Activated T-helper 2 cell treated with anti-CD3 and anti-CD28 coated beads, Interferon-gamma antibody, Interleukin-2, Interleukin-4, amounts not matched to agents 10 μg/mL and 5 μg/mL and 100 μg/mL, durations not matched to agents 14 hours and 24 hours and 36 hours (primary cell): ENCODE data around the gene DOC2B. TPM values are rescaled to one million over a fixed set of nuclear protein-coding genes. Genes with fewer than 3 reads are reported as not detected.

Source experiments
- DNase-seq: peaks from one replicate; pipeline ENCODE4 v3.0.0; 2021; ENCODE audit warnings: low spot score
- H3K27ac Mint-ChIP-seq: one replicate; pipeline ENCODE4 v1.8.0; 2021; ENCODE audit warnings: mixed read lengths
- H3K27me3 Mint-ChIP-seq: one replicate; pipeline ENCODE4 v1.8.0; 2021; ENCODE audit warnings: low read depth, mixed read lengths
- H3K36me3 Mint-ChIP-seq: one replicate; pipeline ENCODE4 v1.8.0; 2021; ENCODE audit warnings: low read depth, mixed read lengths
- H3K4me1 Mint-ChIP-seq: one replicate; pipeline ENCODE4 v1.8.0; 2021; ENCODE audit warnings: low read depth, mixed read lengths
- H3K4me3 Mint-ChIP-seq: one replicate; pipeline ENCODE4 v1.8.0; 2021; ENCODE audit warnings: low read depth, mild to moderate bottlenecking, moderate library complexity, mixed read lengths
- H3K9me3 Mint-ChIP-seq: one replicate; pipeline ENCODE4 v1.8.0; 2021; ENCODE audit warnings: mixed read lengths
- intact Hi-C: fragments of 100-400 bp; cut with micrococcal nuclease; formaldehyde crosslinking; loops from one replicate; pipeline ENCODE4 v1.15.1; 2023
- total RNA-seq: library from RNA; stranded (reverse); gene quantifications from 2 replicates; pipeline ENCODE4 v1.2.3, GENCODE V29; 2022

The DOC2B gene
- total RNA-seq, 1 donor from 2014 or later, result 0.37 TPM

DNA sequence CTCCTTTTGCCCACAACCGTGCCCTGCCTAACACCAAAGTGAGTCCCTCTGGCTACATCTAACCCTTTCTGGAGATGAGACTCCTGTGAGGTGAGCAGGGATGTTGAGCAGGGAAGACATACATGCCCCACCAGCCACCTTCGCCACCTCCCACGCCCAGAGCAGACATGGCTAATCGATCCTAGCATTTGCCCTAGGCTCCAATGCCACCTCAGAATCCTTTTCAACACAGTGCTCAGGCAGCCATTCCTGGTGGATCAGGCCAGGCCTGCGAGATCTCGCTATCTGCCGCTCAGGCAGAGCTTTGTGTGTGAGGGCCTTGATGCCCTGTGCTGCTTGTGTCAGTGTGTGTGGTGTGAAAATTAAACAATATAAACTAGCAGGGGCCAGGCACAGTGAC is 23.1 kb downstream of the DOC2B start:
- Mint-ChIP-seq H3K27me3 (no peaks in the 10 kb centered on the region), H3K27ac (no peak overlapping the region), H3K9me3 (no peaks in the 10 kb centered on the region), H3K4me3 (no peak overlapping the region), H3K4me1 (no peaks in the 10 kb centered on the region), H3K36me3 (no peaks in the 10 kb centered on the region)
- no peak for DNase-seq
- intact Hi-C loops, result no loop called here

DNA sequence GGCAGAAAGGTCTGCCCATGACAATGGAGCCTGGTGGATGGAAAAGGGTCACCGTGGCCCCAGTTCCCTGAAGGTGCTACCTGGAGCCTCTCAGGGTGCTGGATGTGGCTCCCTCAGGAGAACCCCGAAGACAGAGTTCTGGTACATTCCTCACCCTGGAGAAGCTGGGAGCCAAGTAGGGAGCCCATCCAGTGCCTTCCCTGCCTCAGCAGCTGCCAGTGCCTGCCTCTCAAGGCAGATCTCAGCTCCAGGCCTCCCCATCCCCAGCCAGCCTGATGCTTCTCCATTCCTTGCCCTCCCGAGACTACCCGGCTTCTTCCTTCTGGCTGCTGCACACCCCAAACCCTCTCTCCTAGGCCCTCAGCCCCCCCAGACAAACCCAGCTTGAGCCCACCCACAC is 23.5 kb downstream of the DOC2B start:
- H3K27me3 Mint-ChIP-seq, result no peaks in the 10 kb centered on the region
- H3K27ac Mint-ChIP-seq, result no peak overlapping the region
- H3K9me3 Mint-ChIP-seq, result no peaks in the 10 kb centered on the region

DNA sequence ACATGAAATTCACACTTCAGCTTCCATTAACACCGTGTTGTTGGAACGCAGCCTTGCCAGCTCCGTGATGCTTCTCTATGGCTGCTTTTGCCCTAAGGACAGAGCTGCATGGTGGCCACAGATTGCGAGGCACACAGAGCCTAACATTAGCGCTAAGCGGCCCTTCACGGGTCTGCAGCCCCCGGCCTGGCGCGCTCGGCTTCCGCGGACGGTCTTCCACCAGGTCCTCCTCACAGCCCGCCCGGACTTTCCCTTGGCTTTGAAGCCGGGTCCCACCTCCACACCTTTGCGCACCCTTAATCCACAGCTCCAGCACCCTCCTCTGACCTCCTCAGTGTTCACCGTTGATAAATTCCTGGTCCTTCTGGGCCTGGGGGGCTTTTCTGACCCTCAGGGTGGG is 24.5 kb downstream of the DOC2B start:
- no peaks in the 10 kb centered on the region for H3K36me3 Mint-ChIP-seq
- H3K9me3 Mint-ChIP-seq, result no peaks in the 10 kb centered on the region
- intact Hi-C loops, result no loop called here
- no peak overlapping the region for H3K27ac Mint-ChIP-seq
- no peak for DNase-seq
- H3K4me3 Mint-ChIP-seq, result no peak overlapping the region
- H3K27me3 Mint-ChIP-seq, result no peaks in the 10 kb centered on the region
- H3K4me1 Mint-ChIP-seq, result no peaks in the 10 kb centered on the region

More for the DNA sequence above, 23.5 kb downstream of the DOC2B start:
- Mint-ChIP-seq H3K4me3 (no peak overlapping the region), H3K36me3 (no peaks in the 10 kb centered on the region), H3K4me1 (no peaks in the 10 kb centered on the region)
- DNase-seq, result no peak
- intact Hi-C loops, result no loop called here

DNA sequence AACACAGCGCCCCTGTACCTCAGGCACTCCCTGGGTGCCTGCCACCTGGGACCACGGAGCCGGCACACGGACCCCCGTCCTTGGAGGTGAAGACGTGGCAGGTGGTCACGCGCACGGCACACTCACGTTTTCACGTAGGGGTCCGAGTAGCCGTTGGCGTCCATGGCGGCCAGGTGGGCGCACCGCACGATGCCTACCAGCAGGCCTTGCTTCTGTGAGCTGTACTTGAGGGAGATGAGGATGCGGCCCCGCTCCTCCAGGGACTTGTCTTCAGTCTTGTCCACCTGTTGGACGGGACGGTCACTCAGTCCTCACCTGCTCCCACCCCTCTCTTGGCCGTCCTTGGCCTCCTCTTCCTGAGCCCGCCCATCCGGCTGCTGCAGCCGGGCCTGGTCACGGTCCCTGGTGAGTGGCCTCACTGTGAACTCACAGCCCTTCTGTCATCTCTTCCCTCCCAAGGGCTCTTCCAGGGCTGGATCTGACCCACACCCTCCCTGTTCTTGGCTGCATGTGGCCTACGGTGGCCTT is 25.3 kb downstream of the DOC2B start:
- no peaks in the 10 kb centered on the region for H3K36me3 Mint-ChIP-seq
- no peaks in the 10 kb centered on the region for H3K4me1 Mint-ChIP-seq
- H3K9me3 Mint-ChIP-seq, result no peaks in the 10 kb centered on the region
- H3K27ac Mint-ChIP-seq, result no peak overlapping the region
- no peak overlapping the region for H3K4me3 Mint-ChIP-seq
- no peak for DNase-seq
- no peaks in the 10 kb centered on the region for H3K27me3 Mint-ChIP-seq
- intact Hi-C loops, result no loop called here

DNA sequence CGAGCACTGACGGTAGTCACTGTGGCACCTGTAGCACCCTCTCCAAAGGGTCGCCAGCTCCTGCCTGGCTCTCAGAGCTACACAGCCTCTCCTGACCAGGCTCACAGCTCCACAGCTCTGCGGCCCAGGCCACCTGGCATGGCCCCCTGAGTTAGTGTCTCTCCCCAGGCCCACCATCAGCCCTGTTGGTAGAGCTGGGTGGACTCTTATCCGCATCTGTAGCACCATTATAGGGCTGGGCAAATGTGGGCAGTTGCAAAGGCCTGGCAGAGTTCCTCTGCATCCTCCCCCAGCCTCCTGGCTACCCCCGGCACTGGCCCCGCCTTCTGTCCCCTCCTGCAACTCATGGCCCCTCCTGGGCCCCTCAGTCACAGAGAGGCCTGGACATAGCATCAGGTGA is 25.9 kb downstream of the DOC2B start:
- H3K27ac Mint-ChIP-seq, result no peak overlapping the region
- H3K4me1 Mint-ChIP-seq, result no peaks in the 10 kb centered on the region
- no peaks in the 10 kb centered on the region for H3K9me3 Mint-ChIP-seq
- no peaks in the 10 kb centered on the region for H3K36me3 Mint-ChIP-seq
- DNase-seq, result no peak
- intact Hi-C loops, result no loop called here
- no peak overlapping the region for H3K4me3 Mint-ChIP-seq
- H3K27me3 Mint-ChIP-seq, result no peaks in the 10 kb centered on the region

DNA sequence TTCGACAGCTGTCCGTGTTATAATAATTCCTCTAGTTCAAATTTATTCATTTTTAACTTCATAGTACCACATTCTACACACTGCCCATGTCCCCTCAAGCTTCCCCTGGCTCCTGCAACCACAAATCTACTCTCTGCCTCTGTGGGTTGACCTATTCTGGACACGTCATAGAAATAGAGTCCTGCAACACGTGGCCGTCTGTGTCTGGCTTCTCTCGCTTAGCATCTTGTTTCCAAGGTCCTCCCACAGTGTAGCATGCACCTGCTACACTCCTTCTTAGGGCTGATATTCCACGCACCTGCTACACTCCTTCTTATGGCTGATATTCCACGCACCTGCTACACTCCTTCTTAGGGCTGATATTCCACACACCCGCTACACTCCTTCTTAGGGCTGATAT is 27.6 kb downstream of the DOC2B start:
- no peak overlapping the region for H3K27ac Mint-ChIP-seq
- no peaks in the 10 kb centered on the region for H3K27me3 Mint-ChIP-seq
- intact Hi-C loops, result no loop called here
- H3K4me3 Mint-ChIP-seq, result no peak overlapping the region
- H3K36me3 Mint-ChIP-seq, result no peaks in the 10 kb centered on the region
- DNase-seq, result no peak
- H3K4me1 Mint-ChIP-seq, result no peaks in the 10 kb centered on the region
- no peaks in the 10 kb centered on the region for H3K9me3 Mint-ChIP-seq

DNA sequence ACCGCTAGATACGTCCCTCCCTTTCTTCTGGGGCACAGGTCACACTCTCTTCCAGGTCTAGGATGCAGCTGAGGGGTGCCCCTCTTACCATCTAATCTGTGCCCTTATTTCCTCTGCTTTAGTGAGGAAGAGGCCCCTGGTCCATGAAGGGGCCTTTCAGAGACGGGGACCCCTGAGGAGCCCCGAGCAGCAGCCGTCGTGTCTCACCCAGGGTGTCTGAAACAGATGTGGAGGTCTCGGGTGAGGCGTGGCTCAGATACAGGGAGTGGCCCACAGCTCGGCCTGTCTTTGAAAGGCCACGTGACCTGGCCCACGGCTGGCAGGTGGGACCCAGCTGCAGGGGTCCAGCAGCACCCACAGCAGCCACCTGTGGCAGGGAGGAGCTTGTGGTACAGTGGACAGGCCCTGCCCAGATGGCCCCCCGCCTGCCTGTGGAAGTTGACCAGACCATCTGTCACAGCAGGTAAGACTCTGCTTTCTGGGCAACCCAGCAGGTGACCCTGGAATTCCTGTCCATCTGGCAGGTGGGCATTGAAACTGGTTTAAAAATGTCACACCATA is 28.5 kb downstream of the DOC2B start:
- no peak overlapping the region for H3K27ac Mint-ChIP-seq
- DNase-seq, result no peak
- H3K27me3 Mint-ChIP-seq, result no peaks in the 10 kb centered on the region
- no peak overlapping the region for H3K4me3 Mint-ChIP-seq
- intact Hi-C loops, result no loop called here
- H3K9me3 Mint-ChIP-seq, result no peaks in the 10 kb centered on the region
- no peaks in the 10 kb centered on the region for H3K36me3 Mint-ChIP-seq
- no peaks in the 10 kb centered on the region for H3K4me1 Mint-ChIP-seq

DNA sequence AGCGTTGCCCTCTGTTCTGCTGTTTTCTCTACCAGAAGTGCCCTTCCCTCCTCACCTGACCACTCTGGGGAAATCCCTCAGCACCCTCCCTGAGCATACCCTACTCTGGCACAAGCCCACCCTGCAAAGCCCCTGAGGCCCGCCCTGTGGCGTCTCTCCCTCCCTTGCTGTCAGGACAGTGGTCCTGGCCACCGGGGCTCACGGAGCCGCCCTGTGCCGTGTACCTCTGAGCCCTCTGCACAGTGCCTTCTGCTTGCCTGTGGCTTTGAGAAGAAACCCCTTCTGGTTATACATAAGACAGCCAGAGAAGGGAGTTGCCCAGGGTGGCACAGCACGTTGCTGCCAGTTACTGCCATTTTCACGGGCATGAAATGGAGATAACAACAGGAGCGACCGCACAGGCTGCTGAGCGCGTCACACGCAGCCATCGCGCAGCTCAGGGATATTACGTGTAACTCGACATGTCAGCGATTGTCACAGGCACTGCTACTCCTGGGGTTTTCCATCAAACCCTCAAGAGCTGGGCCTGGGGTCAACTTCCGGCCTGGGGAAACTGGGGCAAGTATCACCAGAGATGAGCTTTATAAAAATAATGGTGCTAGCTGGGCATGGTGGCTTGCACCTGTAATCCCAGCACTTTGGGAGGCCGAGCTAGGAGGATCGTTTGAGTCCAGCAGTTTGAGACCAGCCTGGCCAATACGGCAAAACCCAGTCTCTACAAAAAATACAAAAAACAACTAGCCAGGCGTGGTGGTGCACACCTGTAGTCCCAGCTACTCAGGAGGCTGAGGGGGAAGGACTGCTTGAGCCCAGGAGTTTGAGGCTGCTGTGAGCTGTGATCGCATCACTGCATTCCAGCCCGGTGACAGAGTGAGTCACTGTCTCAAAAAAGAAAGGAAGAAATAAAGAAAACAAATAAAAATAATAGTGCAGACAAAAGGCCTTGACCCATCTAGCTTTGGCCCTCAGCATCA is 29.3 kb downstream of the DOC2B start:
- no peaks in the 10 kb centered on the region for H3K9me3 Mint-ChIP-seq
- no peak for DNase-seq
- no peak overlapping the region for H3K27ac Mint-ChIP-seq
- H3K4me1 Mint-ChIP-seq, result no peaks in the 10 kb centered on the region
- intact Hi-C loops, result no loop called here
- H3K36me3 Mint-ChIP-seq, result no peaks in the 10 kb centered on the region
- no peaks in the 10 kb centered on the region for H3K27me3 Mint-ChIP-seq
- H3K4me3 Mint-ChIP-seq, result no peak overlapping the region

DNA sequence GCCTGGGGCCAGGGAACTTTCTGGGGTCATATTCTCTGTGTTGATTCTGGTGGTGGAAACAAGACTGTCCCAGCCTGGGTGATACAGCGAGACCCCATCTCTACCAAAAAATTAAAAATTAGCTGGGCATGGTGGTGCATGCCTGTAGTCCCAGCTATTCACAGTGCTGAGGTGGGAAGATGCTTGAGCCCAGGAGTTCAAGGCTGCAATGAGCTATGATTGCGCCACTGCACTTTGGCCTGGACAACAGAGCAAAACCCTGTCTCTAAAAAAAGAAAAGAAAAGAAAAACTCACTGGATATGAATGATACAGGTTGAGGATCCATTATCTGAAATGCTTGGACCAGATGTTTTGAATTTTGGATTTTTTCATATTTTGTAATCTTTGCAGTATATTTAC is 30.4 kb downstream of the DOC2B start:
- intact Hi-C loops, result no loop called here
- H3K9me3 Mint-ChIP-seq, result no peaks in the 10 kb centered on the region
- no peak overlapping the region for H3K27ac Mint-ChIP-seq
- H3K4me3 Mint-ChIP-seq, result no peak overlapping the region
- no peak for DNase-seq
- H3K4me1 Mint-ChIP-seq, result no peaks in the 10 kb centered on the region
- no peaks in the 10 kb centered on the region for H3K36me3 Mint-ChIP-seq
- H3K27me3 Mint-ChIP-seq, result no peaks in the 10 kb centered on the region

DNA sequence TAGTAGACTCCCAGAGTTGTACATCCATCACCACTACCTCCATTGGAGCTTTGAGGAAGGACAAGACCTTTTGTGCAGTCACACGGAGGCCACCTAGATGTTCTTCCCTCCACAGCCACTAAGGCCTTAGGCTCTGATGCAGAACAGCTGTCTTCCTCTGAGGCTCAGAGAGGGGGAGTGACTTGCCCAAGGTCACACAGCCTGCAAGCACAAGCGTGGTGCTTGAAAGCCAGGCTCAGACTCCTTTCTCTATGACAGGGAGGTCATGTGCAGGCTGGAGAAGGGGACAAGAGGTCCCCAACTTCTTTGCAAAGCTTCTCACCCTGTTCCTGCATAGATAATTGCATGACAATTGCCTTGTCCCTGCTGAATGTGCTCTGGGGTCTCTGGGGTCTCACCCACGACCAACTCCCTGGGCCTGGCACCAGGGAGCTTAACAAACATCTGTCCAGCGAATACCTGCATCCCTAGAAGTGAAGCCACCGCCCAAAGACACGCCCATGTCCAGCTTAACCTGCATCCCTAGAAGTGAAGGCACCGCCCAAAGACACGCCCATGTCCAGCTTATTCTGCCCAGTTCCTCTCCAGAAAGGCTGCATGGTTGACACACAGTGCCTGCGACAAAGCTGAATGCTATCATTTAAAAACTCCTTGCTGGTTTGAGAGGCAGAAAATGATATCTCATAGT is 31.4 kb downstream of the DOC2B start:
- Mint-ChIP-seq H3K4me1 (no peaks in the 10 kb centered on the region), H3K4me3 (no peak overlapping the region), H3K27me3 (no peaks in the 10 kb centered on the region), H3K36me3 (no peaks in the 10 kb centered on the region), H3K27ac (no peak overlapping the region), H3K9me3 (no peaks in the 10 kb centered on the region)
- intact Hi-C loops, result no loop called here
- DNase-seq, result no peak

DNA sequence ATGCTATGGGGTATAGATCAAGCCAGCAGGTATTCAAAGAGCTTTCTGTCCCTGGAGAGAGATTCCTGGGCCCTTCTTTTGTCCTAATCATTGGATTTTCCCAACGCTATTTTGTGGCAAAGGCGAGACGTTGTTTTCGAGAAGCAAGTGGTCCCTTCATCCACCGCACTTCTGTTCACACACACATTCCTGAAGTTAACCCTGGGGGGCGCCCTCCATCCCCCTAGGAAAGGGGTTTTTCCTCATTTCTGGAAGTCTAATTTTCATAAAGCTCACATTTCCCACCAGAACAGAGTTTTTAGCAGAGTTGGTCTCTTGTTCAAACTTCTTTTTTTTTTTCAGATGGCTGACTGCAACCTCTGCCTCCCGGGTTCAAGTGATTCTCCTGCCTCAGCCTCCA is 32.2 kb downstream of the DOC2B start:
- H3K27ac Mint-ChIP-seq, result no peak overlapping the region
- no peaks in the 10 kb centered on the region for H3K36me3 Mint-ChIP-seq
- H3K27me3 Mint-ChIP-seq, result no peaks in the 10 kb centered on the region
- H3K9me3 Mint-ChIP-seq, result no peaks in the 10 kb centered on the region
- no peak for DNase-seq
- intact Hi-C loops, result no loop called here
- H3K4me3 Mint-ChIP-seq, result no peak overlapping the region
- no peaks in the 10 kb centered on the region for H3K4me1 Mint-ChIP-seq

DNA sequence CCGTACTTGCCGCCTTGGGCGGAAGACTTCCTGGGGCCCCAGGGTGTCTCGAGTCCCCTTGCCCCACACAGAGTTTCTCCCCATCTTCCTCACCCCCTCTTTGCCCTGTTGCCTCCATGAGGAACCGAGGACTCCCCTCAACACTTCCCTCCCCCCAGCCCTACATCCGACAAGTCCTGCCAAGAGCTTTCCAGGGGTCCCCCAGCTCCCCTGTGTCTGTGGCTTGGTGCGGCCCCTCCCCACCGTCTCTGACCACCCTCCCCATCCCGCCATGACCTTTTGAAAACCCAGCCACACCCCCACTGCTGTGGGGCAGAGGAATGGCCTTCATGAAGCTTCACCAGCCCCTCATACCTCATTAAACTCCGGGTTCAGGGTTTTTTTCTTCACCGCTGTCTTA is 32.7 kb downstream of the DOC2B start:
- Mint-ChIP-seq H3K9me3 (no peaks in the 10 kb centered on the region), H3K36me3 (no peaks in the 10 kb centered on the region), H3K27me3 (no peaks in the 10 kb centered on the region), H3K4me1 (no peaks in the 10 kb centered on the region), H3K27ac (no peak overlapping the region), H3K4me3 (no peak overlapping the region)
- intact Hi-C loops, result no loop called here
- DNase-seq, result no peak
